ENCODE data around the gene BHLHA9.

BHLHA9 gene

GRCh38 chr17:1260086-1260769 is 10.0 kb upstream of the BHLHA9 start:
- TF ChIP-seq TCF12 (IDR thresholded peaks at IDR 0.05; ENCODE audit: low read depth) (no peak), ZBTB7A (IDR thresholded peaks at IDR 0.05; ENCODE audit: low read depth) (peak; percentile 66; the same call in 1 of the 2 replicates)

- no peak for TF ChIP-seq TEAD4 (IDR thresholded peaks at IDR 0.05)
- TF ChIP-seq EP300 (IDR thresholded peaks at IDR 0.05; ENCODE audit: borderline replicate concordance), result no peak
- TF ChIP-seq USF1 (IDR thresholded peaks at IDR 0.05), result no peak
- TF ChIP-seq MAX (IDR thresholded peaks at IDR 0.05), result no peak
- TF ChIP-seq CEBPB (IDR thresholded peaks at IDR 0.05), result no peak
- no peak for TF ChIP-seq ZBTB7A (IDR thresholded peaks at IDR 0.05; ENCODE audit: low read depth)
- TF ChIP-seq TAF1 (IDR thresholded peaks at IDR 0.05; ENCODE audit: low read depth), result no peak
- TF ChIP-seq NFIC (IDR thresholded peaks at IDR 0.05), result no peak
- no peak for TF ChIP-seq YY1 (IDR thresholded peaks at IDR 0.05; ENCODE audit: low read depth)
- TF ChIP-seq REST (IDR thresholded peaks at IDR 0.05; ENCODE audit: low read depth), result no peak
- no peak for TF ChIP-seq TCF12 (IDR thresholded peaks at IDR 0.05; ENCODE audit: low read depth)
- no peak for TF ChIP-seq RAD21 (IDR thresholded peaks at IDR 0.05; ENCODE audit: low read depth)
- TF ChIP-seq EGR1 (IDR thresholded peaks at IDR 0.05), result no peak
- TF ChIP-seq CREB1 (IDR thresholded peaks at IDR 0.05; ENCODE audit: low read depth), result no peak
- no peak for TF ChIP-seq FOXM1 (IDR thresholded peaks at IDR 0.05; ENCODE audit: borderline replicate concordance, low read depth)
These were observed 9.5 kb upstream of the BHLHA9 start for GRCh38 chr17:1260770-1261161.

GRCh38 chr17:1264196-1264595 is 6.0 kb upstream of the BHLHA9 start:
- TF ChIP-seq EP300 (IDR thresholded peaks at IDR 0.05; ENCODE audit: borderline replicate concordance) (no peak), REST (IDR thresholded peaks at IDR 0.05; ENCODE audit: low read depth) (no peak), MAX (IDR thresholded peaks at IDR 0.05) (no peak), RAD21 (IDR thresholded peaks at IDR 0.05; ENCODE audit: low read depth) (no peak), TEAD4 (IDR thresholded peaks at IDR 0.05) (no peak), TAF1 (IDR thresholded peaks at IDR 0.05; ENCODE audit: low read depth) (no peak), ZBTB7A (IDR thresholded peaks at IDR 0.05; ENCODE audit: low read depth) (no peak), EGR1 (IDR thresholded peaks at IDR 0.05) (no peak), CEBPB (IDR thresholded peaks at IDR 0.05) (no peak), USF1 (IDR thresholded peaks at IDR 0.05) (no peak), TCF12 (IDR thresholded peaks at IDR 0.05; ENCODE audit: low read depth) (no peak), CREB1 (IDR thresholded peaks at IDR 0.05; ENCODE audit: low read depth) (no peak), NFIC (IDR thresholded peaks at IDR 0.05) (no peak), FOXM1 (IDR thresholded peaks at IDR 0.05; ENCODE audit: borderline replicate concordance, low read depth) (no peak), YY1 (IDR thresholded peaks at IDR 0.05; ENCODE audit: low read depth) (no peak)

- TF ChIP-seq ZBTB7A (IDR thresholded peaks at IDR 0.05; ENCODE audit: low read depth) (no peak), EP300 (IDR thresholded peaks at IDR 0.05; ENCODE audit: borderline replicate concordance) (no peak), REST (IDR thresholded peaks at IDR 0.05; ENCODE audit: low read depth) (no peak), TCF12 (IDR thresholded peaks at IDR 0.05; ENCODE audit: low read depth) (no peak; the same call in 1 of the 2 replicates), MAX (IDR thresholded peaks at IDR 0.05) (no peak), TEAD4 (IDR thresholded peaks at IDR 0.05) (no peak), CEBPB (IDR thresholded peaks at IDR 0.05) (no peak), RAD21 (IDR thresholded peaks at IDR 0.05; ENCODE audit: low read depth) (no peak), USF1 (IDR thresholded peaks at IDR 0.05) (no peak), CREB1 (IDR thresholded peaks at IDR 0.05; ENCODE audit: low read depth) (no peak), TAF1 (IDR thresholded peaks at IDR 0.05; ENCODE audit: low read depth) (no peak), YY1 (IDR thresholded peaks at IDR 0.05; ENCODE audit: low read depth) (no peak), NFIC (IDR thresholded peaks at IDR 0.05) (no peak), EGR1 (IDR thresholded peaks at IDR 0.05) (no peak), FOXM1 (IDR thresholded peaks at IDR 0.05; ENCODE audit: borderline replicate concordance, low read depth) (no peak)
These were observed 2.7 kb upstream of the BHLHA9 start for GRCh38 chr17:1267471-1267943.
